Left lung (tissue), 10 donors: ENCODE measurements around the gene DLG2. TPM values are rescaled to one million over a fixed set of nuclear protein-coding genes. Genes with fewer than 3 reads are reported as not detected.
A peak's percentile ranks its signal among the peaks of the same experiment; 100 is the strongest.
"Not testable (repeated sequence)": the region's sequence is repeated elsewhere in the genome, so short reads cannot be mapped to it uniquely, and the experiment has no call there.

Experiments used
- ATAC-seq: fragments of 200-7000 bp; cut with Tn5 transposase; one replicate; pipeline ENCODE4 v1.9.1; 2020; ENCODE audit warnings: moderate library complexity
- DNase-seq, 4 donors: peaks; one replicate each; pipeline ENCODE4 v3.0.0-alpha.2; 2013 to 2020
- H3K27ac ChIP-seq, 2 donors: fragments of 200-600 bp; sonication (generic) in 1 of 2; one replicate each; pipeline versions ENCODE4 v1.5.0 to v1.8.0; 2020 to 2021
- H3K27me3 ChIP-seq, 2 donors: fragments of 200-600 bp; sonication (generic) in 1 of 2; one replicate each; pipeline versions ENCODE4 v1.5.0 to v1.8.0; 2020 to 2021
- H3K36me3 ChIP-seq, 2 donors: fragments of 200-600 bp; sonication (generic) in 1 of 2; one replicate each; pipeline versions ENCODE4 v1.5.0 to v1.8.0; 2020 to 2021
- H3K4me1 ChIP-seq, 2 donors: fragments of 200-600 bp; one replicate each; pipeline ENCODE4 v1.8.0; 2021
- H3K4me3 ChIP-seq, 2 donors: fragments of 200-600 bp; sonication (generic) in 1 of 2; one replicate each; pipeline versions ENCODE4 v1.5.0 to v1.8.0; 2020 to 2021; ENCODE audit warnings: mild to moderate bottlenecking in 1 of 2
- H3K9me3 ChIP-seq, 2 donors: fragments of 200-600 bp; sonication (generic) in 1 of 2; one replicate each; pipeline versions ENCODE4 v1.5.0 to v1.8.0; 2020 to 2021
- intact Hi-C, 2 donors: fragments of 100-400 bp; cut with DNase I; formaldehyde crosslinking; loops; one replicate each; pipeline versions ENCODE4 v1.11.2 to v1.14.2; 2022
- polyA plus RNA-seq, 6 donors: library from polyadenylated mRNA; unstranded; fragments of 120-200 nt; gene quantifications; one replicate each; pipeline ENCODE4 v1.2.1, GENCODE V29; 2013; ENCODE audit not compliant: insufficient read length in 6 of 6
- total RNA-seq, 2 donors: library from RNA; stranded (reverse); fragmentation: NEBNext Ultra II Directional; extraction: Animal tissue kit (Norgen Biotek cat#: 25700); gene quantifications; one replicate each; pipeline ENCODE4 v1.2.1, GENCODE V29; 2021
- TF ChIP-seq, protein P1 (sequence below), 2 donors: fragments of 200-600 bp; sonication (generic) in 1 of 2; IDR thresholded peaks; one replicate each; pipeline versions ENCODE4 v1.5.0 to v1.8.0; 2021; ENCODE audit warnings: antibody characterized with exemption in 2 of 2
- donor health status: DM: no; HTN: yes; CAD: no.
- donor health status: DM: no; HTN: no; CAD: no.

Gene DLG2
- total and polyA plus RNA-seq, 8 donors, result 4.5 to 15.0 (median 8.6) TPM

DNA sequence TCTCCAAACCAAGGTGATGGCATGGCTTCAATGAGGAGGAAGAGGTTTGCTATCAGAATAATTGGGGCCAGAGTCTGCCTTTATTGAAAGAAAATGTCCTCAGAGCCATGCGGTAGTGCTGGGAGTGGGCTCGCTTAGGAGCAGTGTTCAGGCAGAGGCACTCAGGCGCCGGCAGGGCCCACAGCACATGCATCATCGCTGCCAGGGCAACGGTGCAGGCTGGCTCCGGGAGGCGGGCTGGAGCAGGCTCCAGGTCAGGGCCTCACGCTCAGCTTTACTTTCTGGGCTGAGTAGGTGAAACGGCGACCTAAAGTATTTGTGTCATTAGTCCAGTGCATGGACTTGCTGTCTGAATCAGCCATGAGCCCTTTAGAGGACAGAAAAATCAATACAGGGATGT, 2171.1 kb downstream of the DLG2 start:
- DNase-seq, result no peak
- no peaks in the 10 kb centered on the region for H3K9me3 ChIP-seq
- TF ChIP-seq, protein P1, sequence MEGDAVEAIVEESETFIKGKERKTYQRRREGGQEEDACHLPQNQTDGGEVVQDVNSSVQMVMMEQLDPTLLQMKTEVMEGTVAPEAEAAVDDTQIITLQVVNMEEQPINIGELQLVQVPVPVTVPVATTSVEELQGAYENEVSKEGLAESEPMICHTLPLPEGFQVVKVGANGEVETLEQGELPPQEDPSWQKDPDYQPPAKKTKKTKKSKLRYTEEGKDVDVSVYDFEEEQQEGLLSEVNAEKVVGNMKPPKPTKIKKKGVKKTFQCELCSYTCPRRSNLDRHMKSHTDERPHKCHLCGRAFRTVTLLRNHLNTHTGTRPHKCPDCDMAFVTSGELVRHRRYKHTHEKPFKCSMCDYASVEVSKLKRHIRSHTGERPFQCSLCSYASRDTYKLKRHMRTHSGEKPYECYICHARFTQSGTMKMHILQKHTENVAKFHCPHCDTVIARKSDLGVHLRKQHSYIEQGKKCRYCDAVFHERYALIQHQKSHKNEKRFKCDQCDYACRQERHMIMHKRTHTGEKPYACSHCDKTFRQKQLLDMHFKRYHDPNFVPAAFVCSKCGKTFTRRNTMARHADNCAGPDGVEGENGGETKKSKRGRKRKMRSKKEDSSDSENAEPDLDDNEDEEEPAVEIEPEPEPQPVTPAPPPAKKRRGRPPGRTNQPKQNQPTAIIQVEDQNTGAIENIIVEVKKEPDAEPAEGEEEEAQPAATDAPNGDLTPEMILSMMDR (IDR thresholded peaks at IDR 0.05), result no peak
- intact Hi-C loops, result no loop called here
- no peak for ATAC-seq
- H3K27me3 ChIP-seq, result no peaks in the 10 kb centered on the region
- no peaks in the 10 kb centered on the region for H3K36me3 ChIP-seq
- H3K4me3 ChIP-seq, result no peak overlapping the region
- H3K27ac ChIP-seq, result no peak overlapping the region
- no peaks in the 10 kb centered on the region for H3K4me1 ChIP-seq

DNA sequence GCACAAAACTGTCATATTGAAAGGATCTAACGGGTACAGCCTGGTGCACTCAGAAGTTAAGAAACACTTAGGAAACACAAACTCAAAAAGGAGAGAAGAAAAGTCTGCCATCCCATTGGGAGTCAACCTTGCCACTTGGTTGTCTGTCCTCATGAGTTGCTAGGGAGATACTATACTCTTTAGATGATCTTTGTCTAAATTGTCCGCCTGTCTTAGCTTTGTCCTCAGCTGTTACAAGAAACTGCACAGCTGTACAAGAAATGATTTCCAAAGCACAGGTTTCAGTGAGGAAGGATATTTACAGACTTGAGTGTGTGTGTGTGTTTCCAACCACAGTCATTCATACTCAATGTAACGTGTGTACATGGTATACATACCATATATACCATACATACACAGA, 2171.8 kb downstream of the DLG2 start:
- Histone ChIP-seq H3K27me3 (no peaks in the 10 kb centered on the region), H3K36me3 (no peaks in the 10 kb centered on the region), H3K9me3 (no peaks in the 10 kb centered on the region), H3K4me3 (no peak overlapping the region), H3K4me1 (no peaks in the 10 kb centered on the region), H3K27ac (no peak overlapping the region)
- DNase-seq (peak in 1 of 4 donors; percentile 37), ATAC-seq (no peak)
- intact Hi-C loops, result no loop called here
- TF ChIP-seq, protein P1 (IDR thresholded peaks at IDR 0.05), result no peak

GRCh38 chr11:83454674-83455073, 2172.5 kb downstream of the DLG2 start:
- intact Hi-C loops, result no loop called here

GRCh38 chr11:83449338-83449913, 2177.7 kb downstream of the DLG2 start:
- DNase-seq, result no peak
- TF ChIP-seq, protein P1 (IDR thresholded peaks at IDR 0.05), result no peak
- H3K27me3 ChIP-seq, result no peaks in the 10 kb centered on the region
- no peak overlapping the region for H3K4me3 ChIP-seq
- H3K36me3 ChIP-seq, result no peaks in the 10 kb centered on the region
- ATAC-seq, result no peak
- no peaks in the 10 kb centered on the region for H3K4me1 ChIP-seq
- intact Hi-C loops, result no loop called here
- peaks cover 0 to 2% of the 10 kb centered on the region in 2 donors for H3K9me3 ChIP-seq
- H3K27ac ChIP-seq, result no peak overlapping the region

More at GRCh38 chr11:83454674-83455073, 2172.5 kb downstream of the DLG2 start:
- Histone ChIP-seq H3K4me1 (no peaks in the 10 kb centered on the region), H3K4me3 (no peak overlapping the region), H3K27ac (no peak overlapping the region), H3K27me3 (no peaks in the 10 kb centered on the region), H3K9me3 (no peaks in the 10 kb centered on the region), H3K36me3 (no peaks in the 10 kb centered on the region)
- ATAC-seq (no peak), DNase-seq (no peak)
- TF ChIP-seq, protein P1 (IDR thresholded peaks at IDR 0.05), result no peak

GRCh38 chr11:83448686-83449085, 2178.5 kb downstream of the DLG2 start:
- DNase-seq (no peak), ATAC-seq (no peak)
- no peaks in the 10 kb centered on the region for H3K36me3 ChIP-seq
- intact Hi-C loops, result no loop called here
- TF ChIP-seq, protein P1 (IDR thresholded peaks at IDR 0.05), result no peak
- peaks cover 0 to 2% of the 10 kb centered on the region in 2 donors for H3K9me3 ChIP-seq
- H3K27ac ChIP-seq, result no peak overlapping the region
- H3K4me3 ChIP-seq, result no peak overlapping the region
- H3K27me3 ChIP-seq, result no peaks in the 10 kb centered on the region
- no peaks in the 10 kb centered on the region for H3K4me1 ChIP-seq

DNA sequence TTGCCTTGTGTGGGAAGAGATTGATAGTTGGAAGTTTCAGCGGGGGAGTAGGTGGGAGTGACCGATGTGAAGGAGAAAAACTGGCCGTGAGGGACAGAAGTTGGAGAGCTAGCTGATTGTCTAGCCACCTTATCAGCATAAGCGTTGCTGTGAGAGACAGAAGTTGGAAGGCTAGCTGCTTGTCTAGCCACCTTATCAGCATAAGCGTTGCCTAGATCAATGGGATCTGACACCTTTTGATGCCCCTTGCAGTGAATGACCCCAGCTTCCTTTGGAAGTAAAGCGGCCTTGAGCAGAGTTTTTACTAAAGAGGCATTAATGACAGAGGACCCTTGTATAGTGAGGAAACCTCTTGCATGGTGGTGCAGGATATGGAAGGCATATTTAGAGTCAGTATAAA, 2183.3 kb downstream of the DLG2 start:
- H3K9me3 ChIP-seq, H3K4me3 ChIP-seq, H3K27ac ChIP-seq, intact Hi-C loops, DNase-seq, H3K4me1 ChIP-seq, H3K36me3 ChIP-seq, ATAC-seq, H3K27me3 ChIP-seq: not testable (repeated sequence)
